Measurements from ENCODE around the gene KIZ. TPM values are rescaled to one million over a fixed set of nuclear protein-coding genes. Genes with fewer than 3 reads are reported as not detected.
A peak's percentile ranks its signal among the peaks of the same experiment; 100 is the strongest.

Gene KIZ
- total RNA-seq, 1 experiment from 2014 or later = 13.4 TPM

- peak overlapping the region; percentile 59 for H3K4me2 ChIP-seq (ENCODE audit: low read length)
- H3K9me2 ChIP-seq (replicated peaks; ENCODE audit: low read length) = no peaks in the 10 kb centered on the region
- no peaks in the 10 kb centered on the region for H3K9me3 ChIP-seq (ENCODE audit: low read length)
- ChIA-PET CTCF (no interaction called here), POLR2A (ENCODE audit: unreplicated experiment) (interaction anchor here (0.6 kb wide), 1 partner anchor 58 kb away, joined by 5 read pairs; no protein-coding TSS in a partner anchor)
- peaks cover 25% of the 10 kb centered on the region for H3K4me1 ChIP-seq (ENCODE audit: insufficient read depth, low read length)
- peaks cover 62% of the 10 kb centered on the region for H3K27me3 ChIP-seq (ENCODE audit: low read length)
- intact Hi-C loops (cut with micrococcal nuclease) = loop anchor here (1.0 to 2.0 kb wide), 2 partner anchors 36 to 93 kb away; no protein-coding TSS in a partner anchor
- H3K9ac ChIP-seq (ENCODE audit: low read length) = no peak overlapping the region
- TF ChIP-seq EZH2 (IDR thresholded peaks at IDR 0.05; ENCODE audit: low read length, unreplicated experiment) = no peak
- TF ChIP-seq CTCF (conservative IDR thresholded peaks at IDR 0.05; ENCODE audit: low read depth, low read length) = no peak
- TF ChIP-seq EZH2phosphoT487 (IDR thresholded peaks at IDR 0.05; ENCODE audit: borderline replicate concordance, low read length) = no peak
- ATAC-seq (peak; percentile 91), DNase-seq (peak; percentile 94)
- no peaks in the 10 kb centered on the region for H3K79me2 ChIP-seq (ENCODE audit: low read length)
- H4K20me1 ChIP-seq (ENCODE audit: low read length) = peaks cover 4% of the 10 kb centered on the region; the same call in 1 of the 2 replicates
- no peaks in the 10 kb centered on the region for H3K36me3 ChIP-seq (ENCODE audit: low read depth, low read length)
- BruUV-seq (replicated peaks) = no TSS peak
- peak overlapping the region; percentile 50 for H3K27ac ChIP-seq (ENCODE audit: low read length)
- no peak overlapping the region for H2AFZ ChIP-seq (ENCODE audit: low read length)
- peaks cover 4% of the 10 kb centered on the region for H3F3A ChIP-seq (ENCODE audit: low read length, unreplicated experiment)
- H3K4me3 ChIP-seq (ENCODE audit: low read length) = peak overlapping the region; percentile 10; the same call in 1 of the 2 replicates
These were observed 36.5 kb upstream of the KIZ start for GRCh38 chr20:21089391-21089790.

GRCh38 chr20:21090111-21090618 is 35.7 kb upstream of the KIZ start:
- Histone ChIP-seq H3K36me3 (ENCODE audit: low read depth, low read length) (no peaks in the 10 kb centered on the region), H3K9ac (ENCODE audit: low read length) (no peak overlapping the region), H3K4me3 (ENCODE audit: low read length) (peak overlapping the region; percentile 3; the same call in 1 of the 2 replicates), H4K20me1 (ENCODE audit: low read length) (peaks cover 4% of the 10 kb centered on the region; the same call in 1 of the 2 replicates), H3K79me2 (ENCODE audit: low read length) (no peaks in the 10 kb centered on the region), H3K27ac (ENCODE audit: low read length) (peak overlapping the region; percentile 17), H2AFZ (ENCODE audit: low read length) (no peak overlapping the region), H3K9me3 (ENCODE audit: low read length) (no peaks in the 10 kb centered on the region), H3K27me3 (ENCODE audit: low read length) (peaks cover 58% of the 10 kb centered on the region), H3K4me2 (ENCODE audit: low read length) (peak overlapping the region; percentile 59), H3K9me2 (replicated peaks; ENCODE audit: low read length) (no peaks in the 10 kb centered on the region), H3F3A (ENCODE audit: low read length, unreplicated experiment) (peaks cover 4% of the 10 kb centered on the region), H3K4me1 (ENCODE audit: insufficient read depth, low read length) (peaks cover 25% of the 10 kb centered on the region)
- no peak for TF ChIP-seq EZH2phosphoT487 (IDR thresholded peaks at IDR 0.05; ENCODE audit: borderline replicate concordance, low read length)
- TF ChIP-seq EZH2 (IDR thresholded peaks at IDR 0.05; ENCODE audit: low read length, unreplicated experiment) = no peak
- TF ChIP-seq CTCF (conservative IDR thresholded peaks at IDR 0.05; ENCODE audit: low read depth, low read length) = no peak
- no TSS peak for BruUV-seq (replicated peaks)
- DNase-seq (no peak), ATAC-seq (no peak)
- ChIA-PET POLR2A (ENCODE audit: unreplicated experiment) (interaction anchor here (0.6 kb wide), 1 partner anchor 59 kb away, joined by 5 read pairs; no protein-coding TSS in a partner anchor), CTCF (no interaction called here)
- intact Hi-C loops (cut with micrococcal nuclease) = no loop called here

GRCh38 chr20:21090721-21091120 is 35.2 kb upstream of the KIZ start:
- Histone ChIP-seq H3K79me2 (ENCODE audit: low read length) (no peaks in the 10 kb centered on the region), H3K9ac (ENCODE audit: low read length) (no peak overlapping the region), H3K9me3 (ENCODE audit: low read length) (no peaks in the 10 kb centered on the region), H3K27me3 (ENCODE audit: low read length) (peaks cover 58% of the 10 kb centered on the region), H3K9me2 (replicated peaks; ENCODE audit: low read length) (no peaks in the 10 kb centered on the region), H3K4me1 (ENCODE audit: insufficient read depth, low read length) (peaks cover 25% of the 10 kb centered on the region), H2AFZ (ENCODE audit: low read length) (no peak overlapping the region), H3K4me2 (ENCODE audit: low read length) (peak overlapping the region; percentile 59; the same call in 1 of the 2 replicates), H3K36me3 (ENCODE audit: low read depth, low read length) (no peaks in the 10 kb centered on the region), H3F3A (ENCODE audit: low read length, unreplicated experiment) (peaks cover 4% of the 10 kb centered on the region), H4K20me1 (ENCODE audit: low read length) (peaks cover 4% of the 10 kb centered on the region; the same call in 1 of the 2 replicates), H3K4me3 (ENCODE audit: low read length) (peak overlapping the region; percentile 3; the same call in 1 of the 2 replicates), H3K27ac (ENCODE audit: low read length) (no peak overlapping the region)
- ChIA-PET CTCF (no interaction called here), POLR2A (ENCODE audit: unreplicated experiment) (no interaction called here)
- intact Hi-C loops (cut with micrococcal nuclease) = no loop called here
- TF ChIP-seq CTCF (conservative IDR thresholded peaks at IDR 0.05; ENCODE audit: low read depth, low read length) (no peak), EZH2phosphoT487 (IDR thresholded peaks at IDR 0.05; ENCODE audit: borderline replicate concordance, low read length) (no peak), EZH2 (IDR thresholded peaks at IDR 0.05; ENCODE audit: low read length, unreplicated experiment) (no peak)
- BruUV-seq (replicated peaks) = no TSS peak
- ATAC-seq = no peak
- no peak for DNase-seq
